ENCODE results near the gene ZNF117. TPM values are rescaled to one million over a fixed set of nuclear protein-coding genes. Genes with fewer than 3 reads are reported as not detected.
A peak's percentile ranks its signal among the peaks of the same experiment; 100 is the strongest.
"Not testable (repeated sequence)": the region's sequence is repeated elsewhere in the genome, so short reads cannot be mapped to it uniquely, and the experiment has no call there.

ZNF117 gene
- total RNA-seq: 45.7 TPM

DNA sequence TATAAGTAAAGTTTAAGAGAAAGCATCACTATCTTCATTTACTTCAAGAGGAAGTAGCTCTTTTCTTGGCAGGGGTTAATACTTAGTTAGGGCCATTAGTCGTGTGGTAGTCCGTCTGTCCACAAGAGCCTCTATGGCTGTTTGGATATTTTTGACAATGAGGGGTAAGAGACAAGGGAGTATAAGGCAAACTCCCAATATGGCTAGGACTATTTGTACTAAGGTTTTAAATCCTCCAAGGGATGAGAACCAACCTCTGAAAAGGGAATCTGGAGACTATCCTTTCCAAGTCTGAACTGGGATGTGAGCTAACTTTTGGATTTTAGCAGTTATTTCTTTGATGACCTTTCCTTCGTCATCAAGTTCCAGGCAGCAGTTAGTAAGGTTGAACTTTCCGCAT is at the start of gene ZNF117:
Gene ZNF117, minus strand, starts transcription at position 101 of the 400 bp plus-strand sequence.
- DNase-seq (ENCODE audit: low spot score in 2 of 2): no peak
- FAIRE-seq: no peak

DNA sequence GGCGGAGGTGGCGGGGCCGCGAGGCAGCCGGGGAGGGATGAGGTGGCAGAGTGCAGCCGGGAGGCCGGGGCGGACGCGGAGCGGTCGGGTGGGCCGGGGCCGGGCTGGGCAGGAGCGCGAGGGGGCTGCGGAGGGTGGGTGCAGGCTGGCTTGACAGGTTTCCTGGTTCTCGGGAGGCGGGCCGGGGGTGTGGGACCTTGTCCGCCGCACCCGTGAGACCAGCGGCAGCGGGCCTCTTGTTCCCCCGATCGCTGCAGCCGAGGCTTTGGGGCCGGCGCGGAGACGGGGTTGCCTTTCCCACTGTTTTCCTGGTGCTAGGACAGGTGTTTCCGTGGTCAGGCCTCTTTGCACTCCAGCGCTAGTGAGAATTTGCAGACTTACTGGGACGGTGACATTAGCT is 47.9 kb upstream of the ZNF117 start:
- not testable (repeated sequence) for FAIRE-seq; DNase-seq (ENCODE audit: low spot score in 2 of 2)

DNA sequence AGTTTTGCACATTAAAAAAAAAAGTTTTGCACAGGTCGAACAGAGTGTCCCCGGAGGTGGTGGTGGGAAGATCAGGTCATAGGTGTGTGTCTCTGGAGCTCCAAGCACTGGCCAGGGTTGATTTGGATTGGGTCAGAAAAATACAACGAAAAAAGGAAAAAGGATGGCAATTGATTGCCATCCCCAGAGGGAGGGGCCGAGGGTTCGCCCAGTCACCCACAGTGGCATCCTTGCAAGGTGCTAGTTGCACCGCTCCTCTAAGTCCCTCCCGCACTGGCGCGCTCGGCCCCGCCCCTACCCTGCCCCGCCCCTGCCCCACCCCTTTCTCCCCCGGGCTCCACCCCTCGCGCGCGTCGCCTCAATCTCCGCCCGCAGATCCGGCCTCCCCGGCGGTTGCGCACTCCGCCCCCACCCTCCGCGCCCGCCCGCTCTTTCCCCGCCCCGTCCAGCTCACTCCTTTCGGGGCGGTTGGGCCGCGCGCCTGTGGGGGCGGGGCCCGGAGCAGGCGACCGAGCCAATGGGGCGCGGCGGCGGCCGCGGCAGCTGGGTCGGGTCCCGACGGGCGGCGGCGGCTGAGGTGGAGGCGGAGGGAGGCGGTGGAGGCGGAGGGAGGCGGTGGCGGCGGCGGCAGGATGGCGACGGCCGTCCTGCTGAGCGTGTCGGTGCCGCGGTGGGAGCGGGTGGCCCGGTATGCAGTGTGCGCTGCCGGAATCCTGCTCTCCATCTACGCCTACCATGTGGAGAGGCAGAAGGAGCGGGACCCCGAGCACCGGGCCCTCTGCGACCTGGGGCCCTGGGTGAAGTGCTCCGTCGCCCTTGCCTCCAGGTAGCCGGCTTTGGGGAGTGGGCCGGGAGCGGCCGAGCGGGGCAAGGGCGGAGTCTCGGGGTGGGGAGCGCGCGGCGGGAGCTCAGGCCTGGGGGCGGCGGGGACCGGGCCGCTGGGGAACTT is 47.2 kb upstream of the ZNF117 start:
- FAIRE-seq (no peak), DNase-seq (ENCODE audit: low spot score in 2 of 2) (peak; percentile 86 to 92)

DNA sequence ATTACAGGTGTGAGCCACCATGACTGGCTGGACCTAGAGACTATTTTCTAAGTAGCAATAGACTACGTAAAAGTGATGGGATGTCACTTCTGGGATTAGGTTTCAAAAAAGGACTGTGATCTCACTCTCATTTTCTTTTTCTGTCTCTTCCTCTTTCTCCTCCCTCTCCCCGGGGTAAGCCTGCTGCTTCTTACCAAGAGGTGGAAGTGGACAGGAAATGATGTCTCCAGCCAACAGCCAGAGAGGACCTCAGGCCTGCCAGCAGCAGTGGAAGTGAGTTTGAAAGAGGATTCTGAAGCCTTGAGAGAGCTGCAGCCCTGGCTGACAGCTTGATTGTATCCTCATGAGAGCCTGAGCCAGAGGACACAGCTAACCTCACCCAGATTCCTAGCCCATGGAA is 45.7 kb upstream of the ZNF117 start:
- FAIRE-seq; DNase-seq (ENCODE audit: low spot score in 2 of 2): not testable (repeated sequence)

DNA sequence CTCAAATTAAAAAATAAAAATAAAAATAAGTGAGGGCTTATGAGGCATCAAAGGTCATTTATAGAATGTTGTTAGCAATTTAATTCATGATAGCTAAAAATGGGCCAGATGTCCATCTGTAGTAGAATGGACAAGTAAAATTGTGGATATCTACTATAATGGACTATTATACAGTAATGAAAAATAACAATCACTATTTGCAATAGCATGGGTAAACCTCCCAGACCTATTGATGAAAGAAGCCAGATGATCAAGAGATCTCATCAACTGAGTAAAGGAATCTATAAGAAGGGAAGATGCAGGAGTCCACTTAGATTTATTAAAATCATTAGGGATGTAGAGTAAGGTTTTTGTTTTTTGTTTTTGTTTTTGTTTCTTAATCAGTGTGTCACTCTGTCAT is 44.6 kb upstream of the ZNF117 start:
- FAIRE-seq; DNase-seq (ENCODE audit: low spot score in 2 of 2): not testable (repeated sequence)

DNA sequence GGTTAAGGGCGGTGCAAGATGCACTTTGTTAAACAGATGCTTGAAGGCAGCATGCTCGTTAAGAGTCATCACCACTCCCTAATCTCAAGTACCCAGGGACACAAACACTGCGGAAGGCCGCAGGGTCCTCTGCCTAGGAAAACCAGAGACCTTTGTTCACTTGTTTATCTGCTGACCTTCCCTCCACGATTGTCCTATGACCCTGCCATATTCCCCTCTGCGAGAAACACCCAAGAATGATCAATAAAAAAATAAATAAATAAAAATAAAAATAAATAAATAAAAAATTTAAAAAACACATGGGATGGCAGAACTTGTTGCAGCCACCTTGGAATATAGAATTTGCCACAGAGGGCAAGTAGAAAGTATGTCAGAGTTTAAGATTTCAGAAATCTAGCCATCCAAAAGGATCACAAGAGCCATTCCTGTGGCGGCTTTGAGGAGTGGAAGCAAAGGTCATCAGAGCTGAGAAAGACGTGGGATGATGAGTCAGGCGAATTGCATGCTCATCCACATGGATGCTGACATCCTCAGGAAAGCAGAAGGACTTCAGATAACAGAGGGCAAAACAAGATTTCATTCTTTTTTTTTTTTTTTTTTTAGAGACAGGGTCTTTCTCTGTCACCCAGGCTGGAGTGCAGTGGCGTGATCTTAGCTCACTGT is 43.4 kb upstream of the ZNF117 start:
- DNase-seq (ENCODE audit: low spot score in 2 of 2); FAIRE-seq: not testable (repeated sequence)

DNA sequence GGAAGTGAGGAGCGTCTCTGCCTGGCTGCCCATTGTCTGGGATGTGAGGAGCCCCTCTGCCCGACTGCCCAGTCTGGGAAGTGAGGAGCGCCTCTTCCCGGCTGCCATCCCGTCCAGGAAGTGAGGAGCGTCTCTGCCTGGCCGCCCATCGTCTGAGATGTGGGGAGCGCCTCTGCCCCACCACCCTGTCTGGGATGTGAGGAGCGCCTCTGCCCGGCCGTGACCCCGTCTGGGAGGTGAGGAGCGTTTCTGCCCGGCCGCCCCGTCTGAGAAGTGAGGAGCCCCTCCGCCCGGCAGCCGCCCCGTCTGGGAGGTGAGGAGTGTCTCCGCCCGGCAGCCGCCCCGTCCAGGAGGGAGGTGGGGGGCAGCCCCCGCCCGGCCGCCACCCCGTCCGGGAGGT is 42.6 kb upstream of the ZNF117 start:
- DNase-seq (ENCODE audit: low spot score in 2 of 2); FAIRE-seq: not testable (repeated sequence)

DNA sequence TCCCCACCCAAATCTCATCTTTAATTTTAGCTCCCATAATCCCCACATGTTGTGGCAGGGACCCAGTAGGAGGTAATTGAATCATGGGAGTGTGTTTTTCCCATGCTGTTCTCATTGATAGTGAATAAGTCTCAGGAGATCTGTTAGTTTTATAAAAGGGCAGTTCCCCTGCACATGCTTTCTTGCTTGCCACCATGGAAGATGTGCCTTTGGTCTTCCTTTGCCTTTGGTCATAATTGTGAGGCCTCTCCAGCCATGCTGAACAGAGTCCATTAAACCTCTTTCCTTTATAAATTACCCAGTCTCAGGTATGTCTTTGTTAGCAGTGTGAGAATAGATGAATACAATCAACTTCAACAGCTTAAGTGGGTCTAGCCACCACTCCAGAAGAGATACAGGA is 34.2 kb upstream of the ZNF117 start:
- FAIRE-seq: not testable (repeated sequence)

DNA sequence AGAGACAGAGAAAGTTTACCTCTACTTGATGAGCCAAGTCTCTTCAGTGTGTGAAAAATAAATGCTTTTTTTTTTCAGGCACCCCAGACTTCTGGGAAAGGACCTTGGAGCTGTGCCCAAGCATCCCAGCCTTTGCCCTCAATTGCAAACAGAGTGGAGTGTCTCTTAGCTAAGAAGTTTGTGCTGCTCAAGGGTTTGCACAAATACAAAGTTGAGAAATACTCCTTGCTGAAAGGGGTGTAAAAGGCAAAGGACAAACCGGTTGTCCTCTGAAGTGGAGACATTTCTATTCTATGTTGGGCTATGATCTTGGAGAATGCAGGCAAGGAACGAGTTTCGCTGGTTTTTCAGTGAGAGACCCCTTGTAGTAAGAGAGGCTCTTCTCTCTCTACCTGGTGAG is 30.1 kb upstream of the ZNF117 start:
- DNase-seq (ENCODE audit: low spot score in 2 of 2); FAIRE-seq: not testable (repeated sequence)

More for the DNA sequence above, 34.2 kb upstream of the ZNF117 start:
- DNase-seq (ENCODE audit: low spot score in 2 of 2): not testable (repeated sequence)

DNA sequence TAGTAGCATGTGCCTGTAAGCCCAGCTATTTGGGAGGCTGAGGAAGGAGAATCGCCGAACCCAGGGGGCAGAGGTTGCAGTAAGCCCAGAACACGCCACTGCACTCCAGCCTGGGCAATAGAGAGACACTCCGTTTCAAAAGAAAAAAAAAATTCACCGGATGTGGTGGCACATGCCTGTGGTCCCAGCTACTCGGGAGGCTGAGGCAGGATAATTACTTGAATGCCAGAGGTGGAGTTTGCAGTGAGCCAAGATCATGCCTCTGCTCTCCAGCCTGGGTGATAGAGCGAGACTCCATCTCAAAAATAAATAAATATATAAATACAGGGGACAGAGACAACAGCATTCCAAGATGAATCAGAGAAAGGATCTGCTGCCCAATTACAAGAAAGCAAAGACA is 19.0 kb upstream of the ZNF117 start:
- FAIRE-seq; DNase-seq (ENCODE audit: low spot score in 2 of 2): not testable (repeated sequence)

DNA sequence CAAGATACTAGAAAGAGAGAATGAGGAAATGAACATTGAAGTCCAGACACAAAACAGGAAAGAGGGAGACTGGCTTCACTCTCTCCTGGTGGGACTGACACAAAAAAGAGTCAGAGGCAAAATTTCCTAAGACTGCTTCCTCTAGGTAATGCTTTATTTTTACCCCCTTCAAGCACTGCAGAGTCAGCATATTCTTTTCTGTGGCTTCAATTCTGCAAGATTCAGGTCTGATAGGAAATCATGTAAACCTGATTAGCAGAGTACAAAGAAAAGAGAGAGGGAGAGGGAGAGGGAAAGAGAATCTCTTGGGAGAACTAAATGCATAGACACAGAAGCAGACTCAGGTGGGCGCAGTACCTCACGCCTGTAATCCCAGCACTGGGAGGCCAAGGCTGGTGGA is 18.6 kb upstream of the ZNF117 start:
- DNase-seq (ENCODE audit: low spot score in 2 of 2); FAIRE-seq: not testable (repeated sequence)

DNA sequence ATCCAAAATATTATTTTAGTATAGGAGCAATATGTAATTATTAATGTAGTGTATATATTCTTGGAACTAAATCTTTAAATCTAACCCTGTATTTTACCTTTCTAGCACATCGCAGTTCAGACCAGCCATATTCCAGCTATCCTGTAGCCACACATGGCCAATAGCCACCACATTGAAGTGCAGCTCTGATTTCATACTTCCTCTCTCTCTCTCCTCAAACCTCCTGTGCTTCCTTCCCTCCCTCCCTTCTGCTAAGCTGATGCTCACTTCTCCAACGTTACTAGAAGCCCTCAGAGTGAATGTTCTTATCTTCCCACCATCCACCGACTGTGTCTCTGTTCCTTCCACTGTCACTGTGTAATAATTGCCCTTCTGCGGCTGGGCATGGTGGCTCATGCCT is 16.2 kb upstream of the ZNF117 start:
- not testable (repeated sequence) for DNase-seq (ENCODE audit: low spot score in 2 of 2)

DNA sequence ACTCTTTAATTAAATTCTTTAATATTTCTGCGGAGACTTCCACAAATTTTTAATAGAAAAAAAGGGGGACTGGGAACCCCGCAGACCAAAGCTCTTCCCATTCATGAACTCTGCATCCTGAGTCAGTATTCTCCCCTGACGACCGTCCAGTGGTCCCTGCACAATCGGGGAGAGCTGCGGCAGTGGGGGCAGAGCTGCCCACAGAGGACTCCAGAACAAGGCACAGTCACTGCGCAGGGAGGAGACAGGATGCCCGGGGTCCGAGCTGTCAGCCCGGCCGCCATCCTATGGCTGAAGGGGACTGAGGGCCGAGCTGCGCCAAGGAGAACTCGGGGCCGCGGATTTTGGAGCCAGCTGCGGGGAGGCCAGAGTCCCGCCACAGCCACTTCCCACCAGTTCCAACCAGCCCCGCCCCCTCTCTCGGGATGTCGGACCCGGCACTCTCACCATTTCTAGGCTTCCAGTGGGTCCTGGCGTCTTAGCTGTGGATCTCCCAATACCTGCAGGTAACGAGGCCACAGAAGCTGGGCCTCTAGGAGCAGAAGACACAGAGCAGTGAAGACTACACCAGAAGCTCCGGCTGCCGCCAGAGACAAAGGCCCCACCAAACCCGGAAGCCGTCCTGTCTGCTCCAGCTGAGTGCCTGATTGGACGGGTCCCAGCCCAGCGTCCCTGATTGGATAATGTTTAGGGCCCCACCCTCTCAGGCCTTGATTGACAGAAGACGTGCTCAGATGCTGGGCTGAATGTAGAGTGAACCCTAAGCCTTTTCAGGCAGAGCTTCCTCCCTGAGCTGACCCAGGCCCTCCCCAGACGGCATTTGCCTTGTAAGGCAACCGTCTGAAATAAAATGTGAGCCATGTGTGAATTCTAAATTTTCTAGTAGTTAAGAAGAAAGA is 15.5 kb upstream of the ZNF117 start, which contains the start of gene ERV3-1:
Gene ERV3-1, minus strand, starts transcription at position 594 of the 899 bp plus-strand sequence. CDS start 13,661 bp downstream, outside the sequence.
- peak; percentile 71 to 88 for DNase-seq (ENCODE audit: low spot score in 2 of 2)
- FAIRE-seq: no peak

More for the DNA sequence above, 16.2 kb upstream of the ZNF117 start:
- FAIRE-seq: not testable (repeated sequence)

DNA sequence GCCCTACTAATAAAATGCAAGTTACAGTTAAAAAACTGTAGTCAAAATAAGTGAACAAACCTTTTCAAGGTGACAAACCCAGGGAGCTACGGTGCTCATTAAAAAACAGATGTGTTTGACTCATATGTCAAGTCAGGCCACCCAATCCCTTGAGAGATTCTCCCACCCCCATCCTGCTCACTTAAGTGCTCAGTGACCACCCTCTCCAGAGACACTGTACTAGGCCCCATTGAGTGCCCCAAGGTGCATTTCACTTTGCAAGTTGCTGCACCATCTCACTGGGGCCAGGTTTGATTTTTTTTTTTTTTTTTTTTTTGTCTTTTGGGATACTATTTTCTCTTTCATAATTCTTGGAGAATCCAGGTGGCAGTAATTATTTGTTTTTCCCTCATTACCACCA is 13.7 kb upstream of the ZNF117 start:
- no peak for DNase-seq (ENCODE audit: low spot score in 2 of 2)
- FAIRE-seq: no peak

DNA sequence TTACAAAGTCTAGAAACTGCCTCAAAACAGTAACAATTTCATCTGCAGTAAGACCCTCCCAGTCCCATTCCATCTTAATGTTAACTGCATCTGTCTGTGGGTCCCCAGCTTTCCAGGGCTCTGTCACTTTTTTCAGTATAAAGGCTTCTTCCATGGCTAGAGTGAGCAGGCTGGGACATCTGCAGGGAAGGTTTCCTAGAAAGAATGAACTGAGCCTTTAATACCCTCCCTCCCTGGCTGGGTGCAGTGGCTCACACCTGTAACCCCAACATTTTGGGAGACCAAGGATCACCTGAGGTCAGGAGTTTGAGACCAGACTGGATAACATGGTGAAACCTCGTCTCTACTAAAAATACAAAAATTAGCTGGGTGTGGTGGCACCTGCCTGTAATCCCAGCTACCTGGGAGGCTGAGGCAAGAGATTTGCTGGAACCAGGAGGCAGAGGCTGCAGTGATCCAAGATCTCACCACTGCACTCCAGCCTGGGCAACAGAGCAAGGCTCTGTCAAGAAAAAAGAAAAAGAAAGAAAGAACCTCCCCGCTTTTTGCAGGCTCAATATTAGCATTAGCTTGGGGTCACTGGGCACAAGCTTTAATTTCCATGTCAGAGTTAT is 12.2 kb upstream of the ZNF117 start:
- FAIRE-seq (no peak), DNase-seq (ENCODE audit: low spot score in 2 of 2) (no peak)

DNA sequence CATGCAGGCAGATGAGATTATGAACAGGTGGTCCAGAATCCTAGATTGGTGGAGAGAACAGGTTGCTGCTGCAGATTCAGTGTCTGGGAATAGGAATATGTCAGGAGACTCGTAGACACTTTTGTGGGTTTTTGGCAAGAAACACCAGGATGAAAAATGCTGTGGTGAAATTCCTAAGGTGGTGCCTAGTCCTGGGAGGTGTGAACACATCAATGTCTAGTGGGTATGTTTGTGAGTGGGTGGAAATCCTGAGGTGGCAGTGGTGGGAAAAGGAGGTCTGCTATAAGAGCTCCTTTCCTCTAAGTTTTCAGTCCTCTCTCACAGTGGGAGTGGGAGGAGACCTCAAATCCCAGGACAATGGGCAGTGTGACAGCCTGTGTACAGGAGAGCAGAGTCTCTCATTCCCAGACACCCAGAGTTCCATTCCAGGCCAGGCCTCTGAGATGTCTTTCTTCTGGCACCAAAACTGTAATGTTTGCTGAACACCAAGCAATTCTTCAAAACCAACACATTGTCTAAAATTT is 10.5 kb upstream of the ZNF117 start:
- no peak for FAIRE-seq
- DNase-seq (ENCODE audit: low spot score in 2 of 2): no peak

DNA sequence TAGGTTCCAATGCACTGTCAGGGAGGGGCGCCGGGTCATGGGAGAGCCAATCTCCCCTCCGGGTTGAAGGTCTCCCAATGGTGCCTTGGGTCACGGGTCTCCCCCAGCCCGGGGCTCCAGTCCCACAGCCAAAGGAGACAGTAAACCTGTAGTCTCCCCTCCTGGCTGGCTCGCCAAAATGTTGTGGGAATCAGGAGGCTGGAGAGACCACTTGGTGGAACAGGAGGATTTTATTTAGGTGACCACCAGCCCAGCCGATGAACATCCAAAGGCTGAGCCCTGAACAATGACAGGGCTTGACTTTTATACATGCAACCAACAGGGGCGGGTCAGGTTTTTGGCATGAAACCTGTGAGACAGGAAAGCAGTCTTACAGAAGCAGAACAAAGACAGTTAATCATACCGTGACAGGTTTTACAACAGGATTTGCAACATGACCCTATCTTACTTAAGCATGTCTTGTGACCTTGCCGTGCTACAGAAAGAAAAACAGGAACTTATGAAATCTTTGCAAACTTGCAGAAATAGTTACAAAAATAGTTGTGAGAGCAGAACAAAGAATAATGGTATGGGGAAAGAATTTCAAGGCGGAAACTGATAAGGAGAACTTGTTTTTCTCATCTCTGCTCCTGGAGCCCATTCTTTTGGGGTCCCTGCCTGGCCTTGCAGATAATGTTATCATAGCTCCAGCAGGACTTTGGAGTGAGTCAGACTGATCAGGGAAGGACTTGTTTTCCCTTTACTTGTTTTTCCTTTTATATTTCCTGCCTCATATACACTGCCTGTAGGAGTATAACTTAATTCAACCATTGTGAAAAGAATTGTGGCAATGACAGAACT is 8.5 kb upstream of the ZNF117 start:
- DNase-seq (ENCODE audit: low spot score in 2 of 2) (no peak), FAIRE-seq (no peak)

DNA sequence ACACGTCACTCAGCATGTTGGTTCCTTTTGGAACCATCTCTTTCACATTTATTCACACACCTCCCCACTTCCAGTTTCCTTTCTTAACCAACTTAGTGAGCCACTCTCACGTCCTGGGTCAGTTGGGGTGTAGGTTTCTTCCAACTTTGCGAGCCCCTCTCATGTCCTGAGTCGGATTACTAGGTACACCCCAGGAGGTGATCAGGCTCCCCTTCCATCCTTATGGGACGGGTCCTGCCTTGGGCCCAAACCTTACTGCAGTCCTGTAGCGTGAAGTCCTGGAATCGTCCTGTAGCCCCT is 8.0 kb upstream of the ZNF117 start:
- FAIRE-seq (no peak), DNase-seq (ENCODE audit: low spot score in 2 of 2) (no peak)

DNA sequence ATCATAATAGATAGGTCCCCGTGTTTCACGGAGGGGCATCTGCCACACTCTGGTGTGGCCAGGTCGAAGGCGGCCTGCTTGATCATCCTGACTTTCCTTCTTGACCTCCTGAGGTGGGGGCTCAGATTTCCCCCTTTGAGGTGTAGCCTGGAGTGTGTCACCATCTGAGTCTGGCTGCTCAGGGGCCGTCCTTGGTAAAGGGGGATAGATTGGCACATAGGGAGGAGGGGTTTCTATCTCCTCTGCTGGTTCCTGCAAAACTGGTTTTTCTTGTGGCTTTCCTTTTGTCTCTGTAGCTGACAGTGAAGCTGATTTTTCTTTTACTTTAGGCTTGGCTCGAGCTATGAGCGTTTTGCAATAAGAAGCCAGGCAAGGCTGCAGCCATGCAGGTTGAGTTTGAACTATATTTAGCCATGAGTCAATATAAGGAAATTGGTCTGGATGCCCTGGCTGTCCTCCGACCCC is 7.1 kb upstream of the ZNF117 start:
- FAIRE-seq: no peak
- no peak for DNase-seq (ENCODE audit: low spot score in 2 of 2)

All from frontal cortex (tissue), 4 donors.